Measurements from ENCODE around the gene HSPA1L.
A peak's percentile ranks its signal among the peaks of the same experiment; 100 is the strongest.

Gene HSPA1L

DNA sequence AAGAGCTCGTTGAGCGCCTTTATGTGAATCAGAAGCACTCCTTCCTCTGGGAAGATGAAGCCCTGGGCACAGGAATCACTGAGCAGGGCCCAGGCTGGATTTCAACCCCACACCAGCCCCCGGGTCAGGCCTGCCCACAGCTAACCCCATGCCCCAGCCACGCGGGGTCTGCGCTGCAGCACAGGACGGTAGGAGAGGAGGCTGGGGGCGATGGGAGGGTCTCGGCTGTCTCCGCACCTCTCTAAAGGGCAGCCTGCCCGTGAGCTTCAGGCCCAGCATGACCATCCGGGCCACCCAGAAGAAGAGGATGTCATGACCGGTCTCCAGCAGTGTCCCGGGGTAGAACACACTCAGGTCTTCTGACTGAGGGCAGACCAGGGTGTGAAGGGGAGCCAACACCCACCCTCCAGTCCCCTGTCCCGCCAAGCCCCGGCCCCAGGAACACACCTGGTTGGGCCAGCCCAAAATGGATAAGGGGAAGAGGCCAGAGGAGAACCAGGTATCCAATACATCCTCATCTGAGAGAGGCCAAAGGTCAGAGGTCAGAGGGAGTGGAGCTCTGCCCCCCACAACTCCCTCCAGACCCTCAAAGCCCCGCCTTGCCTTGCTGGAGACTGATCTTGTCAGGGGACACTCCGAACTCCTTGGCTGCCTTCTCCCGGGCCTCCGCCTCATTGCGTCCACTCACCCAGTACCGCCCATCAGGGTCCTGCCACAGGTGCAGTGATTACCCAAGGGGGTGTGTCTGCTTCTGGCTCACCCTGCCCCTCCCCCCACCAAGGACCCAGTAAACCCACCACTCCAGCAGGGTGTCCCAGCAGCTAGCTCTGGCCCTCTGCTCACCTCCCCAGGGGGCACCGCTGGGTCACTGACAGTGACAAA lies 33.6 kb downstream of the HSPA1L start:
- DNase-seq = no peak

DNA sequence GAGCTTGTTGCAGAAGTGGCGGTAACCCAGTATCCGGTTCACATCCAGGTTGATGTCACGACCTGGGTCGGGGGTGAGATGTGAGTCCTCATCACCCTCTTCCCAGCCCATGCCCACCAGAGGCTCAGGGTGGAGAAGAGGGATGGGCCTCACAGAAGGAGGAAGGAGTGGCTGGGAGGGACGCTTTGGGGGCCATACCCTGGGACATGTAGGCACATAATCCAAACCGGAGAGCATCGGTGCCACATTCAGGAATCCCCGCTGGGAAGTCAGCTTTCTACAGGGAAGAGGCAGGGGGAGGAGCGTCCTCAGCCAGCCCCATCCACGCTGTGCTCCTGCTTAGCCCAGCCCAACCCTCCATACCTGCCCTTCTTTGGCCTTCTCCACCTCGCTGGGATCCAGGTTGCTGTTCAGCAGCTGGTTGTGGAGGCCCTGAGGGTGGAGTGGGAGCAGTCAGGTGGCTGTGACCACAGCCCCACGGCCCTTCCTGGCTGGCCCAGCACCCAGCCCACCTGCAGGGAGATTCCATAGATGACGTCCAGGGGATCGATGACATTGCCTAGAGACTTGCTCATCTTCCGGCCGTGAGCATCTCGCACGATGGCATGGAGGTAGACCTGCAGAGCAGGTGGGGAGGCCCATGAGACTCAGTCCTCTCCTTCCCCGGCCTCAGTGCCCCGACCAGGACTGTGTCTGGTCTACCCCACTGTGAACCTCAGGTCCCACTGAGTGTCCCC lies 34.4 kb downstream of the HSPA1L start:
- no peak for DNase-seq

DNA sequence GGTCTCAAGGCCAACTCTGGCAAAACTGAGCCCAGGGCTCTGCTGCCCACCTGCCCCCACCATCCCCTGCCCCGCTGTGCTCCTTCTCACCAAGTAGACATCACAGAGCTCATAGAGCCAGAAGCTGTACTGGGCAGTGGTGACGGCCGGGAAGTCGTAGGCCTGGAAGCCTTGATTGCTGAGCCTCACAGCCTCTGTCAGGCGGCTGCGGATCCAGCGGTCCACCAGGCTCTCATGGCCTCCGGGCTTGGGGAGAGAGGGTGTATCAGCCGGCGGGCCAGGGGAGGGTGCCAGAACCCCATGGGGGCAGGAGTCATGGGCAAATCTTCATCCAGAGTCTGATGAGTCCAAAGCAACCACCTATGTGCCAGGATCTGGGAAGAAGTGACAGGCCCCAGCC lies 35.2 kb downstream of the HSPA1L start:
- no peak for DNase-seq

DNA sequence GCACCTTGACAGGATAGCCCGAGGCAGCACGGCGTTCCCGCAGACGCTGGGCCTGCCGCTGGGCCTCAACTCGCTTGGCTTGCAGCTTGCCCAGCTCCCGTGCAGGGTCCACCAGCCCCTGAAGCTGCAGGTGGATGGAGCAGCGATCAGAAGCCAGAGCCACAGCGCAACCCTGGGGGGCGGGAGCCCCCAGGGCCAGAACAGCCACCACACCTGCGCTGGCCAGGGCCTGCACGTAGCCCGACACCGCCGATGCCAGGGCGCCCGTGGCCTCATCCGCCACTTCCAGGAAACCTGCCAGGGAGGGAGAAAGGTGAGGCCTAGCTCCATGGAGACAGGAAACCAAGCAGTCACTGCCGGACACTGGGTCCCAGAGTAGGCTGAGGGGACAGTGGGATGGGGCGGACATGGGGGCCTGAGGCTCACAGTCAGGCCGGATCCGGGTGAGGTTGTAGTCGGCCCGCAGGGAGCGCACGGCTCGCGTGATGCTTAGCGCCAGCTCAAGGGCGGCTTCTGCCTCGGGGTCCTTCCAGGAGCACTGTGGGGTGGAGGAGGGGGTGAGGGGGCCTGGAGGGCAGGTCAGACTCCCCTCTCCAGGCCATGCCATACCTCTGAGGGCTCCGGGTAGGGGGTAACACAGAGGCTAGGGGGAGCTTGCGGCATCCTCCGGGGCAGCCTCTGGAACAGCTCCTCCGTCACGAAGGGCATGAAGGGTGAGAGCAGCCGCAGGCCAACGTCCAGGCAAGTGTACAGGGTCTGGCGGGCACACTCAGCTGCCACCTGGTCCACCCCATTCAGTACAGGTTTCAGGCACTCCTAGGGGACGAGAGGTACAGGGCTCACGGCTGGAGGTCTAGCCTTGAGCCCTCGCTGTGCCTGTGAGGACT lies 35.8 kb downstream of the HSPA1L start:
- DNase-seq = no peak

DNA sequence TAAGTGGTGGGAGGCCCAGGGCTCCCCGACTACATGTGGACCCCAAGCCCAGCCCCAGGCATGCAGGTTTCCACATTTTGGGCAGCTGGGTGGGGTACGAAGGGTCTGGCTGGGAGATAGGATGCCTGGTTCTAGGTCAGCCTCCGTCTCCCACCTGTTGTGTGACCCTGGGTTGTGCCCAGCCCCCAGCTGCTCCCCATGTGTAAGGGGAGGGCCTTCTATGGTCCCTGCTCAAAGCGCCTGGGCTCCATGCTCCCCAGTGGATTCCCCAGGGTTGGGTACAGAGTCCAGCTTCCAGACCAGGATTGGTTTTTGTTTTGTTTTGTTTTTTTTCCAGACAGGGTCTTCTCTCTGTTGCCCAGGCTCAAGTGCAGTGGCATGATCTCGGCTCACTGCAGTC lies 36.9 kb downstream of the HSPA1L start:
- no peak for DNase-seq

DNA sequence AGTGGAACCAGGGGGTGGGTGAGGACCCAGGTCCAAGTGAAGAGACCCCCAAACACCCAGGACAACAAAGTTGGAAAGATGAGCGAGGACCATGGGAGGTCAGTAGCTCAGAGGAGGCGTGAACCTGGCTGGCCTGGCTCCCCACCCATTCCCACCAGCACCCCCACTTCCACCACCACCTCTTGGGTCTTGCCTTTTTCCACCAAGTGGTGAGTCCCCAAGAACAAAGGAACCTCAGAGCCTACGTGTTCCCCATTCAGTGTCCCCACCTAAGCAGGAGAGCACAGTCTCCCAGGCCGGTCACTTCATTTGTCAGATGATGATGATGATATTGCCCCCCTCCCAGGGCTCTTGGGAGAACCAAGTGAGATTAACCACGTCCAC lies 37.4 kb downstream of the HSPA1L start:
- no peak for DNase-seq

DNA sequence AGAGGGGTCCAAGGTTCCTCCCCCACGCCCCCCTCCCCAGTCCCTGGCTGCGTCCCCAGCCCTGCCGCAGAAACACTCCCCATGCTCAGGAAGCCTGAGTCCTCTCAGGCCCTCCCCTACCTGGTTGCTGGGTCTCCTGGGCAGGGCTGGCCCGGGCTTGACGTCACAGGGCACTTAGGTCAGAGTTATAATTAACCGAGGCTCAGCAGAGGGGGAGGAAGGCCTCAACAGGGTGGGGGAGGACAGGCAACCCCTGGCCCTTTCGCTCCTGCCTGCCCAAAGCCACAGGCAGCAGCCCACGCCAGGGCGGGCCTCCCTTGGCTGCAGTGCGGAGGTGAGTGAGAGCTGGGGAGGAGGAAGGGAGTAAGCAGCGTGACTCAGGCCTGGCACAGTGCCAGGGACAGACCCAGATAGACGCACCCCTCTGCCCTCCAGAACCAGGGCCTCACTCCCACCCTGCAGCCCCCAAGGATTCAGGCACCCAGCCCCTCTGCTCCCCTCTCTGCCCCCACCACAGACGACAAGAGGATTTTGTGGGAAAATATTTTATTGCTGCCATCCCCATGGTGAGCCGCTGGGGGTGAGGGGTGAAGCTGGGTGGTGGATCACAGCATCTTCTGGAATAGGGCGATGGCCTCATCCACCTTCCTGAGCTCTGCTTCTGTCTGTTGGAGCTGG lies 38.0 kb downstream of the HSPA1L start, which contains the start of gene VWA7:
VWA7 (minus strand) TSS at position 340 of the 678 bp plus-strand sequence. CDS start 549 bp downstream, outside the sequence.
- DNase-seq = peak; percentile 67

DNA sequence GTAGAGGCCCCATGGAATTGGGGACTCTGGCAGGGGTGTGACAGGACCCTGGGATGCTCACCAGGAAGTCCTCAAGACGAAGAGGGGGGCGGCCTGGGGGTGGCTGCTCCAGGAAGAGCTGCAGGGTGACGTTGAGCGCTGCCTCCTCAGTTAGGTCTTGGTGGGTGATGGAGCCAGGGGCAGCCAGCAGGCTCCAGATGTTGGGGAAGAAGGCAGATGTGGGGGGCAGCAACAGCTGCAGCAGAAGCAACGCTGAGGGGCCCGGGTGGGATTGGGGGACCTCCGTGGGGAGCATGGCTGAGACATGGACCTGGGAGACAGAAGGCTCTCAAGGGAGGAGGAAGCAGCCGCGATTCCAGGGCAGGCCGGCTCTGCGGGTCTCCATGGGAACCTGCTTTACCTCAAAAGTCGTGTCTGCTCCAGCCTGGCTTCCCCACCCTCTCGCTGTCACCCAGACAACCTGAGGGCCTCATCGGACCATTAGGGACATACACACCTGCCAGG lies 38.5 kb downstream of the HSPA1L start:
- no peak for DNase-seq

DNA sequence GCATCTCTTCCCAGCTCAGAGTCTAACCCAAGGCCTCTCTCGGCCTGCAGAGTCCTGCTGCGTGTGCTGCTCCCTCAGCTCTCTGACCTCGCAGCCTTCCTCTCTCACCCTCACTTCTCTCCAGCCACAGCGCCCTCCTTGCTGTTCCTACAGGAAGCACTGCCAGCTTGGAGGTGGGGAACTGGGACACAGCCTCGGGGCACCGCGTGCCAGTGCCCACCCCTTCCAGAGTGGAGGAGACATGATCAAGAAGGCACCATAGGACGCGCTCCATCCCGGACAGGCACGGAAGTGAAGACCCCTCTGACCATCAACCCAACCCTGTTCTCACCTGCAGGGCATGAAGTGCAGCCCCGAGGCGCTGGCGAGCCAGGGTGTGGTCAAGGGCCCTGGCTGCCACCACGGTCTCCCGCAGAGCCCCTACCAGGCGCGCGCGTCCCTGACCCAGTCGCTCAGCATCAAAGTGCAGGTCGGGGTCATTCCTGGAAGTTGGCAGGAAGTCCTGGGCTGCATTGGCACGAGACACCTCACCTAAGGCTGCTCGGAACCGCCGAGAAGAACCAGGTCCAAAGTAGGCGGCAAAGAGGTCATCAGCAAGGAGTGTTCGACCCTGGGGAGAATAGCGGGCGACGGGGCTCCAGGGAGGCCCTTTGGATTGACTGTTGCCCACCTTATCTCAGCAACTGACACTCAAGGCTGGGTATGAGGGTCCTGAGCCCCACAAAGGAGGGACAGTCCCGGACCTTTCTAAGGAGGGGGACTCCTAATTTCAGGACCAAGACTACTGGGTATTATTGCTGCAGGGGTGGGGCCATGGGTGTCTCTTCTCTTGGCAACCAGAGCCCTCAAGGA lies 39.2 kb downstream of the HSPA1L start:
- DNase-seq = no peak

DNA sequence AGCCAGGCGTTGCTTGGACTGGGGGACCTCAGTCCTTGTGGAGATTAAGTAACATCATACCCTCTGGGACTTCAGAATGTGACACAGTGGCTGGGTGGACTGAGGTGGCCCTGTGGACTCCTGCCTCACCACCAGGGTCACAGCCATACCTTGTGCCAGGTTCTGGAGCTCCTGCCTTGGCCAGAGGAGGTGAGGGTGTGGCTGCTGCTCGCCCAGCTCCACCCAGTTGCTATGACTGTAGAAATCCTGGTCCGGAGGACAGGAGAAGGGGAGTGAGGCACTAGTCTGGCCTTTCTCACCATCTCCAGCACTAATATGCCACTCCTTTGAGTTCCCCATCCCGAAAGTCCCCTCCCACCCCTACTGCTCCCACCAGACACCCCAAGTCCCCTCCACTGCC lies 39.9 kb downstream of the HSPA1L start:
- no peak for DNase-seq

DNA sequence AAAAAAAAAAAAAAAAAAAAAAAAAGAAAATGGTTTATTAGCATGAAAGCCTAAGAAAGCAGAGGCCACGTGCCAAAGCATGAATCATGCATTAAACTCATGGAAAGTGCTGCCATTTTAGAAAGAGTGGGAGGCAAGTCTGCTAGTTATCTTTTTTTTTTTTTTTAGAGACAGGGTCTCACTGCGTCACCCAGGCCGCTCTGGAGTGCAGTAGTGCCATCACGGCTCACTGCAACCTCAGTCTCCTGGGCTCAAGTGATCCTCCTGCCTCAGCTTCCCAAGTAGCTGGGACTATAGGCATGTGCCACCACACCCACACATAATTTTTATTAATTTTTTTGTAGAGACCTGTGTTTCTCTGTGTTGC lies 43.1 kb downstream of the HSPA1L start:
- peak; percentile 37 for DNase-seq

DNA sequence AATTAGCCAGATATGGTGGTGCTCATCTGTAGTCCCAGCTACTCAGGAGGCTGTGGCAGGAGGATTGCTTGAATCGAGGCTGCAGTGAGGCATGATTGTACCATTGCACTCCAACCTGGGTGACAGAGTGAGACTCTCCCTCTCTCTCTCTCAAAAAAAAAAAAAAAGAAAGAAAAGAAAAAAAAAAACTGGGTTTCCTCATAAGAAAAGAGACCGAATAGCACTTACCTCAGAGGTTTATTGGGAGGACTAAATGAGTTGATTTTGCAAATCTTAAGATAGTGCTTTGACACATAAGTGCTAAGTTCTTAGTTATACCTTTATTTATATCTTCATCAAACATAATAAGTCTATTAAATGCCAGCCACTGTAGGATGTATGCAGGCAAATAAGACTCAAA lies 44.2 kb downstream of the HSPA1L start:
- DNase-seq = no peak

DNA sequence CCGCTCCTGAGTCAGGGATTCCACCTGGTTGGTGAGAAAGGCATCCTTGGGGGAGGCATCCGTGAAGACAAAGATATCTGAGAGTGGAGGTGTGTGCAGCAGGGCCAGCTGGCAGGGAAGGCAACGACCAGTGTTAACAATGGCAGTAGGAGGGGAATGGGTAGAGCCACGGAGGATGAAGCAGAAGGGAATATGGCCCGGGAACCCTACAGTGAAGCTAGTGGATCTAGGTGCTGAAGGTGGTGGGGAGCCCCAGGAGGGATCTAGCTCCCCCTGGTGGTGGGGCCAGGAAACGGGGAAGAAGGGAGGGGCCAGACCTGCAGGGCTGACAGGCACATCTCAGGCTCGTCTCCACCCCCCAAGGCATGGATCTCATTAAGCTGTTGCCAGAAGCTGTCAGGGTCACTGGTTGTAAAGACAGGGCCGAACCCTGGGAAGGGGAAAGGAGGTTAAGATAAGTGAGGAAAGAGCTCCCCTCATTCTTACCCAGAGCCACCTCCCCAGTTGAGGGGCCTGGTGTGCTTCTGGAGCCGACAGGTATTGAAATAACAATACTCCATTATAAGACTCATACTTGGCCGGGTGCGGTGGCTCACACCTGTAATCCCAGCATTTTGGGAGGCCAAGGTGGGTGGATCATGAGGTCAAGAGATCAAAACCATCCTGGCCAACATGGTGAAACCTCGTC lies 45.3 kb downstream of the HSPA1L start:
- DNase-seq = peak; percentile 36

DNA sequence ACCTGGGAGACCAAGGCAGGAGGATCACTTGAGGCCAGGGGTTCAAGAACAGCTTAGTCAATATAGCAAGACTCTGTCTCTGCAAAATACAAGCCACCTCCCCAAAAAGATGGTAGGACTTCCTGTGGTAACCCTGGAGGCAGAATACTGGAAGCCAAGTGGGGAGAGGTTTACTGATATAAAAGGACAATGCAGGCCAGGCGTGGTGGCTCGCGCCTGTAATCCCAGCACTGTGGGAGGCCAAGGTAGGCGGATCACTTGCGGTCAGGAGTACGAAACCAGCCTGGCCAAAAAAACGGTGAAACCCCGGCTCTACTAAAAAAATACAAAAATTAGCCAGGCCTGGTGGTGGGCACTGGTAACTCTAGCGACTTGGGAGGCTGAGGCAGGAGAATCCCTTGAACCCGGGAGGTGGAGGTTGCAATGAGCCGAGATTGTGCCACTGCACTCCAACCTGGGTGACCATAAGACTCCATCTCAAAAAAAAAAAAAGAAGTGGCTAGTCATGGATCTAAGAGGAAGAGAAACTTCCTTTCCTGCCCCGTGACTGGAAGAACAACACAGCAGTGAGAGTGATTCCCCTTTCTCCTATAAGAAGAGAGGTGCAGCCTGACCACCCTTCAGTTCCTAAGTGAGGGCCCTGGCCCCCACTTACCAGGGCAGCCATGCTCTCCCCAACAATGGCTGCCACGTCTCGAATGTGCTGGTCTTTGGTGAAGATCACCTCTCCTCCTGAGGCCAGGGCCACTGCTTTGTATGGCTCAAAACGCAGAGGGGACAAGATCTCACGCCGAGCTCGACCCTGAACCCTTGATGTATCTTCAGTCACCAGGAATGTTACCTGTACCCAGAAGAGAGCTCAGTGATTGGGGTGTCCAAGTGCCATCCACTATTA lies 46.5 kb downstream of the HSPA1L start:
- no peak for DNase-seq

DNA sequence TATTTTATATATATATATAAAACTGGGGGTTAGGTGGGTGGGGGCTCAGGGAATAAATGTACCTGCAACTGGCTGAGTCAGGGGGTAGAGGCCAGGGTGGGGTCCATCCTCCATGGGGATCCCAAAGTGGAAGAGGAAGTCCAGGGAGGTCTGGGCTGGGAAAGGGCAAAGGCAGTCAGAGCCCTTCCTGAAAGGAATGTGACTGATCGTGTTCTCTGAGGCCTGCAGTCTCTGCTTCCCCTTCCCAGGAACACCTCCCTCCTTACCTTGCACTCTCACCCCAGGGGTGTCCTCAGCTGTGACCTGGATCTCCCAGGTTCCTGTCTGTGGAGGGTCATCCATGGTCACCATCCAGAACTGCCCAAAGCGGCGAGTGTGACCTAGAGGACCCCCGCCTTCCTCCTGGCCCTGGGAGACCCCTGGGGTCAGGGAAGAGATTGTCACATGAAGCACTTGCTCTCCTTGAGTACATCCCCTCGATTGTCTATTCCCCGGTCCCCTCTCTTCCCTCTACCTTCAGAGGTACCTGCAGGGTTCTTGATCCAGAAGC lies 47.9 kb downstream of the HSPA1L start:
- DNase-seq = no peak

DNA sequence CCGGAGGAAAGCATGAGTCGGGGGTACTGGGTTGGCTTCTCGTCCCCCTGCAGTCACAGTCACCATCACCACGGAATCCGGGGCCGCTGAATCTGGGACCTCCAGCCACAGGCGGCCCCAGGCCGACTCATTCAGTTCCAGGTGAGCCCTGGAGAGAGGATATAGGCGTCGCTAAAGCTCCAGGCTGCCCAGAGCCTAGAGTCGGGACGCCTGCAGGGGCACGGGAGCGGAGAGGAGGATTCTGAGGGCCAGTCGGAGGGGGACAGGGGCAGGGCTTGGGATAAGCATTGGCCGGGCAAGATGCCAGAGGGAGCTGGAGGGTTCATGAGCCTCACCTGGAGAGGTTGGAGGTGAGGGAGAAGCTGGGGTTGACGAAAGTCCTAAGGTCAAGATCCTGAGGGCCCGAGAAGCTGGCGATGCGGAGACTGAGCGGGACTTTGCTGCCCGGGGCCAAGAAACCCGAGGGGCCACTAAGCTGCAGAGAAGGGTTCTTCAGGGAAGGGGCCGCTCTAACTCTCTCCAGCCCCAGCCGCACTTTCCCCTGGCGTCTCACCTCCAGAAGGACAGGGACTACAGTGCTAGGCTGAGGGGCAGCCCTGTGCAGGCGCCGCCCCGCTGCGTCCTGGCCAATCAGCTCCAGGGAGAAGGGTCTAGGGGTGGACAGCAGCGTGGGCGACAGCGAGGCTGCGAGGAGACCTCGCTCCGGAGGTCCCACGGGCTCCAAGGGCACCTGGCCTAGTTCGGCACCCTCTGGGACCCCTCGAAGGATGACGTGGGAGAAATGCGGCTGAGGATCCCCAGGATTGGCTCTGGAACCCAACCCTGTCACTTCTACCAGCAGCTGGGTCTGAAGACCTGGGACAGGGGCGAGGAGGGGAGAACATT lies 48.9 kb downstream of the HSPA1L start:
- no peak for DNase-seq

DNA sequence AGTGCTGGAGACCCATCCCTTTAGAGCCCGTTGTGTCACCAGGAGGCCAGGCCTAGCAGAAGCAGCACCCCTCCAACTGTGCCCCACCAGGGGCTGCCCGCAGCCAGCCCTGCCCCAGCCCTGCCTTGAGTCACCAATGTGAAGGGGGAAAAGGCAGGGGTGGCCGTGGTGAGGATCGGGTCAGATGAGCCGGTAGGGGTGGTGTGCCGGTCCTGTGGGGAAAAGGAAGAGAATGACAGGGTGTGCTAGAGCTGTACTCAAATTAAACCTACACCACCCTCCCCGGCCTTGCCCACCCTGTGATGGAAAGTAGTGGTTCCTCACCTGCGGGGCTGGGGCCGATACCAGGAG lies 49.5 kb downstream of the HSPA1L start:
- DNase-seq = no peak

DNA sequence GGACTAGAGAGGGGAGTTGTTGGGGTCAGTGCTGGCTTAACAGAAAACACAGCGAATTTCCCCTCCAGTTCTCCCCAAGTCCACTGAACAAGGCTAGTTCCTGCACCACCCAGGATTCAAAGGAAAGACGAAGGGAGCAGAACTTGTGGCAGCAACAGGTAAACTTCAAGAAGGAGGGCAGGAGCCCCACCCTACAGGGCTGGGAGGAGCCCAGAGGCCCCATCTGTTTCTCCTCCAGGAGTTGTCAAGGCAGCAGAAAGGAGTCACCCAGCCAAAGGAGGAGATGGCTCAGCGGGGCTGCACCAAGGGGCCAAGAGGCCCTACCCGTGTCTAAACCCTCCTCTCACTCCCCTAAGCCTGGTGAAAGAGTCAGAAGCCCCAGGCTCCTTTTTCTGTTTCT lies 50.9 kb downstream of the HSPA1L start:
- DNase-seq = no peak

Measured in fibroblast of skin of abdomen (primary cell).